Natural killer cell (primary cell): ENCODE data around the gene ZBTB9. TPM values are rescaled to one million over a fixed set of nuclear protein-coding genes. Genes with fewer than 3 reads are reported as not detected.

Experiments
- ATAC-seq, 3 donors: fragments of 150-1000 bp in 2 of 3; fragments of 200-7000 bp in 1 of 3; cut with Tn5 transposase; 1 replicate in 1 of 3; 2 replicates in 2 of 3; pipeline ENCODE4 v1.10.0; 2021; ENCODE audit warnings: mild to moderate bottlenecking in 2 of 3, moderate library complexity in 2 of 3
- DNase-seq, 2 donors: peaks; one replicate each; pipeline versions ENCODE4 v3.0.0 to v3.0.0-alpha.2; 2013 to 2021; ENCODE audit warnings: mixed read lengths in 1 of 2
- H3K27ac ChIP-seq: one replicate; pipeline ENCODE4 v1.5.1; 2013; ENCODE audit warnings: mild to moderate bottlenecking, low read length
- H3K27me3 ChIP-seq: one replicate; pipeline ENCODE4 v1.6.1; 2013; ENCODE audit warnings: low read length; ENCODE audit not compliant: control insufficient read depth, insufficient read depth
- H3K36me3 ChIP-seq: one replicate; pipeline ENCODE4 v1.6.1; 2013; ENCODE audit warnings: low read length; ENCODE audit not compliant: control insufficient read depth, insufficient read depth
- H3K4me1 ChIP-seq: one replicate; pipeline ENCODE4 v1.6.1; 2013; ENCODE audit warnings: low read length; ENCODE audit not compliant: control insufficient read depth, insufficient read depth
- H3K4me3 ChIP-seq: one replicate; pipeline ENCODE4 v1.5.1; 2013; ENCODE audit warnings: low read length
- H3K9me3 ChIP-seq: one replicate; pipeline ENCODE4 v1.6.1; 2013; ENCODE audit warnings: low read length; ENCODE audit not compliant: control insufficient read depth, insufficient read depth
- H3K27ac Mint-ChIP-seq, 2 donors: one replicate each; pipeline ENCODE4 v1.8.0; 2022; ENCODE audit warnings: mild to moderate bottlenecking in 2 of 2, mixed read lengths in 2 of 2, moderate library complexity in 1 of 2
- H3K27me3 Mint-ChIP-seq, 2 donors: one replicate each; pipeline ENCODE4 v1.8.0; 2022; ENCODE audit warnings: low read depth in 2 of 2, mixed read lengths in 2 of 2
- H3K36me3 Mint-ChIP-seq: one replicate; pipeline ENCODE4 v1.8.0; 2022; ENCODE audit warnings: mixed read lengths
- H3K4me1 Mint-ChIP-seq, 2 donors: one replicate each; pipeline ENCODE4 v1.8.0; 2022; ENCODE audit warnings: mixed read lengths in 2 of 2
- H3K4me3 Mint-ChIP-seq: one replicate; pipeline ENCODE4 v1.8.0; 2022; ENCODE audit warnings: mild to moderate bottlenecking, moderate library complexity, mixed read lengths
- H3K9me3 Mint-ChIP-seq, 2 donors: one replicate each; pipeline ENCODE4 v1.8.0; 2022; ENCODE audit warnings: mixed read lengths in 2 of 2
- CTCF ChIP-seq: fragments of 200-600 bp; IDR thresholded peaks from one replicate; pipeline ENCODE4 v1.8.0; 2022; ENCODE audit warnings: antibody characterized with exemption
- WGBS: methylation state at CpG from one replicate; pipeline ENCODE4 v1.1.7; 2013; ENCODE audit warnings: missing lambda C conversion rate; ENCODE audit not compliant: insufficient coverage; 5-methylcytosine and 5-hydroxymethylcytosine counted together
- intact Hi-C: fragments of 100-400 bp; cut with micrococcal nuclease; formaldehyde crosslinking; loops from one replicate; pipeline ENCODE4 v1.14.2; 2022
- total RNA-seq, 4 donors: library from RNA; stranded (reverse); fragments of 120-200 nt in 1 of 4; gene quantifications; one replicate each; pipeline versions ENCODE4 v1.2.3 to v1.2.4, GENCODE V29; 2013 to 2022

ZBTB9 gene
- total RNA-seq, 3 donors from 2014 or later (not counting 1 experiment from before 2014, with no cell fraction given), result 3.8 to 5.1 (median 3.9) TPM

GRCh38 chr6:33445119-33445603 lies 9.2 kb upstream of the ZBTB9 start:
- 94% methylated on average over 2 of the region's 3 CpGs for WGBS
- ATAC-seq (no peak), DNase-seq (no peak)
- H3K4me1 Mint-ChIP-seq, result peaks cover 0 to 26% of the 10 kb centered on the region in 2 donors
- Histone ChIP-seq H3K27me3 (no peaks in the 10 kb centered on the region), H3K9me3 (no peaks in the 10 kb centered on the region), H3K4me1 (no peaks in the 10 kb centered on the region), H3K27ac (no peak overlapping the region), H3K4me3 (no peak overlapping the region), H3K36me3 (peaks cover 15% of the 10 kb centered on the region)
- no peaks in the 10 kb centered on the region for H3K27me3 Mint-ChIP-seq
- no peaks in the 10 kb centered on the region for H3K36me3 Mint-ChIP-seq
- no peak overlapping the region for H3K27ac Mint-ChIP-seq
- no peak for TF ChIP-seq CTCF
- intact Hi-C loops, result no loop called here
- H3K9me3 Mint-ChIP-seq, result no peaks in the 10 kb centered on the region
- H3K4me3 Mint-ChIP-seq, result no peak overlapping the region

- H3K4me3 Mint-ChIP-seq, result no peak overlapping the region
- H3K27ac Mint-ChIP-seq, result no peak overlapping the region
- no peaks in the 10 kb centered on the region for H3K9me3 Mint-ChIP-seq
- 96% methylated on average over 10 of the region's 10 CpGs for WGBS
- Histone ChIP-seq H3K4me3 (no peak overlapping the region), H3K27ac (no peak overlapping the region), H3K36me3 (peaks cover 13% of the 10 kb centered on the region), H3K27me3 (no peaks in the 10 kb centered on the region), H3K9me3 (no peaks in the 10 kb centered on the region), H3K4me1 (no peaks in the 10 kb centered on the region)
- TF ChIP-seq CTCF, result no peak
- H3K27me3 Mint-ChIP-seq, result no peaks in the 10 kb centered on the region
- intact Hi-C loops, result no loop called here
- ATAC-seq (no peak), DNase-seq (no peak)
- H3K36me3 Mint-ChIP-seq, result no peaks in the 10 kb centered on the region
- peaks cover 0 to 26% of the 10 kb centered on the region in 2 donors for H3K4me1 Mint-ChIP-seq
Observed at GRCh38 chr6:33446356-33446755, 8.0 kb upstream of the ZBTB9 start.

GRCh38 chr6:33450434-33450833 lies 3.9 kb upstream of the ZBTB9 start:
- Histone ChIP-seq H3K27me3 (no peaks in the 10 kb centered on the region), H3K9me3 (no peaks in the 10 kb centered on the region), H3K36me3 (peaks cover 4% of the 10 kb centered on the region), H3K27ac (no peak overlapping the region), H3K4me1 (peaks cover 23% of the 10 kb centered on the region), H3K4me3 (no peak overlapping the region)
- H3K36me3 Mint-ChIP-seq, result no peaks in the 10 kb centered on the region
- H3K27me3 Mint-ChIP-seq, result no peaks in the 10 kb centered on the region
- no peak for TF ChIP-seq CTCF
- intact Hi-C loops, result loop anchor here (5.0 to 10.0 kb wide), 2 partner anchors 33 to 124 kb away; partner anchors contain the start of gene CUTA
- WGBS, result 91% methylated on average over 3 of the region's 3 CpGs
- H3K4me3 Mint-ChIP-seq, result no peak overlapping the region
- DNase-seq, result no peak
- no peaks in the 10 kb centered on the region for H3K9me3 Mint-ChIP-seq
- H3K27ac Mint-ChIP-seq, result no peak overlapping the region
- ATAC-seq, result no peak
- H3K4me1 Mint-ChIP-seq, result peaks cover 26 to 55% of the 10 kb centered on the region in 2 donors

GRCh38 chr6:33451606-33452005 lies 2.8 kb upstream of the ZBTB9 start:
- Mint-ChIP-seq H3K9me3 (no peaks in the 10 kb centered on the region), H3K4me3 (no peak overlapping the region), H3K27me3 (no peaks in the 10 kb centered on the region), H3K27ac (peak overlapping the region in 1 of 2 donors; percentile 98), H3K4me1 (peaks cover 28 to 62% of the 10 kb centered on the region in 2 donors), H3K36me3 (no peaks in the 10 kb centered on the region)
- no peak overlapping the region for H3K4me3 ChIP-seq
- H3K36me3 ChIP-seq, result peaks cover 2% of the 10 kb centered on the region
- intact Hi-C loops, result loop anchor here (5.0 to 10.0 kb wide), 2 partner anchors 34 to 123 kb away; partner anchors contain the start of gene CUTA
- H3K4me1 ChIP-seq, result peaks cover 23% of the 10 kb centered on the region
- ATAC-seq (no peak), DNase-seq (no peak)
- 96% methylated on average over 14 of the region's 15 CpGs for WGBS
- H3K27ac ChIP-seq, result no peak overlapping the region
- H3K9me3 ChIP-seq, result no peaks in the 10 kb centered on the region
- TF ChIP-seq CTCF, result no peak
- H3K27me3 ChIP-seq, result no peaks in the 10 kb centered on the region
